ENCODE data around the gene BACE1.

BACE1 gene

GRCh38 chr11:117313091-117313490 is 3.0 kb downstream of the BACE1 start:
- no peak for FAIRE-seq
- no peak for DNase-seq (ENCODE audit: insufficient read length, low spot score)

GRCh38 chr11:117309310-117309709 is 6.7 kb downstream of the BACE1 start:
- DNase-seq (ENCODE audit: insufficient read length, low spot score) (no peak), FAIRE-seq (no peak)

- FAIRE-seq = no peak
- no peak for DNase-seq (ENCODE audit: insufficient read length, low spot score)
Observed at GRCh38 chr11:117305145-117305544, 10.9 kb downstream of the BACE1 start.

- DNase-seq (ENCODE audit: insufficient read length, low spot score) (no peak), FAIRE-seq (no peak)
Observed at GRCh38 chr11:117303646-117304315, 12.3 kb downstream of the BACE1 start.

- no peak for DNase-seq (ENCODE audit: insufficient read length, low spot score)
- FAIRE-seq = no peak
Observed at GRCh38 chr11:117303101-117303500, 13.0 kb downstream of the BACE1 start.

GRCh38 chr11:117302228-117302627 is 13.8 kb downstream of the BACE1 start:
- FAIRE-seq (no peak), DNase-seq (ENCODE audit: insufficient read length, low spot score) (no peak)

- FAIRE-seq (no peak), DNase-seq (ENCODE audit: insufficient read length, low spot score) (no peak)
Observed at GRCh38 chr11:117300773-117301172, 15.3 kb downstream of the BACE1 start.

- no peak for DNase-seq (ENCODE audit: insufficient read length, low spot score)
- no peak for FAIRE-seq
Observed at GRCh38 chr11:117300283-117300663, 15.8 kb downstream of the BACE1 start.

GRCh38 chr11:117299351-117300282 is 16.4 kb downstream of the BACE1 start:
- DNase-seq (ENCODE audit: insufficient read length, low spot score) (no peak), FAIRE-seq (no peak)

GRCh38 chr11:117298195-117298594 is 17.9 kb downstream of the BACE1 start:
- no peak for DNase-seq (ENCODE audit: insufficient read length, low spot score)
- no peak for FAIRE-seq

GRCh38 chr11:117296881-117297280 is 19.2 kb downstream of the BACE1 start:
- DNase-seq (ENCODE audit: insufficient read length, low spot score) = no peak
- no peak for FAIRE-seq

GRCh38 chr11:117295438-117296137 is 20.5 kb downstream of the BACE1 start:
- DNase-seq (ENCODE audit: insufficient read length, low spot score) (no peak), FAIRE-seq (no peak)

GRCh38 chr11:117292616-117293015 is 23.4 kb downstream of the BACE1 start:
- no peak for FAIRE-seq

GRCh38 chr11:117290809-117291396 is 25.2 kb downstream of the BACE1 start, which contains the start of gene BACE1-AS:
Gene BACE1-AS (plus strand): TSS chr11:117291346.
- no peak for FAIRE-seq

More at GRCh38 chr11:117292616-117293015, 23.4 kb downstream of the BACE1 start:
- DNase-seq (ENCODE audit: insufficient read length, low spot score) = no peak

GRCh38 chr11:117289795-117290194 is 26.3 kb downstream of the BACE1 start:
- no peak for FAIRE-seq
- DNase-seq (ENCODE audit: insufficient read length, low spot score) = no peak

More at GRCh38 chr11:117290809-117291396, 25.2 kb downstream of the BACE1 start, which contains the start of gene BACE1-AS:
- no peak for DNase-seq (ENCODE audit: insufficient read length, low spot score)

GRCh38 chr11:117287668-117288067 is 28.4 kb downstream of the BACE1 start:
- no peak for FAIRE-seq
- no peak for DNase-seq (ENCODE audit: insufficient read length, low spot score)

- no peak for FAIRE-seq
- no peak for DNase-seq (ENCODE audit: insufficient read length, low spot score)
Observed at GRCh38 chr11:117286588-117286987, 29.5 kb downstream of the BACE1 start.

- no peak for DNase-seq (ENCODE audit: insufficient read length, low spot score)
- no peak for FAIRE-seq
Observed at GRCh38 chr11:117284053-117284452, 32.0 kb downstream of the BACE1 start.

GRCh38 chr11:117282956-117283355 is 33.1 kb downstream of the BACE1 start:
- DNase-seq (ENCODE audit: insufficient read length, low spot score) (no peak), FAIRE-seq (no peak)

- FAIRE-seq = no peak
- no peak for DNase-seq (ENCODE audit: insufficient read length, low spot score)
Observed at GRCh38 chr11:117281869-117282268, 34.2 kb downstream of the BACE1 start.

GRCh38 chr11:117281159-117281558 is 34.9 kb downstream of the BACE1 start:
- FAIRE-seq (no peak), DNase-seq (ENCODE audit: insufficient read length, low spot score) (no peak)
